DND-41 (cell line): ENCODE data around the gene CLEC3A.

Source experiments
- ATAC-seq: fragments of 200-7000 bp; cut with Tn5 transposase; 3 replicates; pipeline ENCODE4 v1.9.1; 2021; ENCODE audit warnings: low read depth; ENCODE audit not compliant: insufficient read depth
- DNase-seq: peaks from one replicate; pipeline ENCODE4 v3.0.0-alpha.2; 2020
- H2AFZ ChIP-seq: 2 replicates; pipeline ENCODE4 v1.6.0; 2012; ENCODE audit warnings: low read depth, low read length
- H3K27ac ChIP-seq: 2 replicates; pipeline ENCODE4 v1.5.1; 2012; ENCODE audit warnings: low read length, inconsistent platforms
- H3K27me3 ChIP-seq: fragments of 200-600 bp; sonication (generic); 2 replicates; pipeline ENCODE4 v1.6.0; 2012; ENCODE audit warnings: low read length, mild to moderate bottlenecking, inconsistent platforms; ENCODE audit not compliant: insufficient read depth, poor library complexity
- H3K36me3 ChIP-seq: 2 replicates; pipeline ENCODE4 v1.5.1; 2012; ENCODE audit warnings: low read length, inconsistent platforms; ENCODE audit not compliant: insufficient read depth
- H3K4me1 ChIP-seq: 2 replicates; pipeline ENCODE4 v1.5.1; 2012; ENCODE audit warnings: mild to moderate bottlenecking, low read length; ENCODE audit not compliant: insufficient read depth
- H3K4me2 ChIP-seq: 2 replicates; pipeline ENCODE4 v1.6.0; 2012; ENCODE audit warnings: mild to moderate bottlenecking, moderate library complexity, low read length, inconsistent platforms; ENCODE audit not compliant: insufficient read depth
- H3K4me3 ChIP-seq, 2 experiments: fragments of 200-600 bp in 1 of 2; shearing (Covaris generic) in 1 of 2; 2 replicates each; pipeline ENCODE4 v1.5.1; 2012 to 2016; ENCODE audit warnings: inconsistent platforms in 2 of 2, low read length in 2 of 2, mild to moderate bottlenecking in 2 of 2, low read depth in 1 of 2, moderate library complexity in 1 of 2
- H3K79me2 ChIP-seq: 2 replicates; pipeline ENCODE4 v1.6.0; 2012; ENCODE audit warnings: low read length, inconsistent platforms; ENCODE audit not compliant: insufficient read depth
- H3K9ac ChIP-seq: 2 replicates; pipeline ENCODE4 v1.6.0; 2012; ENCODE audit warnings: low read depth, mild to moderate bottlenecking, inconsistent platforms, low read length, moderate library complexity
- H3K9me3 ChIP-seq: 2 replicates; pipeline ENCODE4 v1.5.1; 2012; ENCODE audit warnings: low read length, moderate library complexity, mild to moderate bottlenecking, inconsistent platforms; ENCODE audit not compliant: insufficient read depth, severe bottlenecking
- H4K20me1 ChIP-seq: 2 replicates; pipeline ENCODE4 v1.6.0; 2012; ENCODE audit warnings: low read length; ENCODE audit not compliant: insufficient read depth
- EZH2 ChIP-seq: IDR thresholded peaks from 3 replicates; pipeline ENCODE4 v1.6.1; 2012; ENCODE audit warnings: borderline replicate concordance, low read depth, mild to moderate bottlenecking, moderate library complexity, low read length, inconsistent platforms; ENCODE audit not compliant: severe bottlenecking
- TF ChIP-seq, protein P1 (sequence below): IDR thresholded peaks from 2 replicates; pipeline ENCODE4 v1.5.1; 2012; ENCODE audit warnings: borderline replicate concordance, low read length, moderate library complexity, mild to moderate bottlenecking; ENCODE audit not compliant: poor library complexity, severe bottlenecking; ENCODE audit errors: extremely low read depth

Gene CLEC3A, protein sequence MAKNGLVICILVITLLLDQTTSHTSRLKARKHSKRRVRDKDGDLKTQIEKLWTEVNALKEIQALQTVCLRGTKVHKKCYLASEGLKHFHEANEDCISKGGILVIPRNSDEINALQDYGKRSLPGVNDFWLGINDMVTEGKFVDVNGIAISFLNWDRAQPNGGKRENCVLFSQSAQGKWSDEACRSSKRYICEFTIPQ

DNA sequence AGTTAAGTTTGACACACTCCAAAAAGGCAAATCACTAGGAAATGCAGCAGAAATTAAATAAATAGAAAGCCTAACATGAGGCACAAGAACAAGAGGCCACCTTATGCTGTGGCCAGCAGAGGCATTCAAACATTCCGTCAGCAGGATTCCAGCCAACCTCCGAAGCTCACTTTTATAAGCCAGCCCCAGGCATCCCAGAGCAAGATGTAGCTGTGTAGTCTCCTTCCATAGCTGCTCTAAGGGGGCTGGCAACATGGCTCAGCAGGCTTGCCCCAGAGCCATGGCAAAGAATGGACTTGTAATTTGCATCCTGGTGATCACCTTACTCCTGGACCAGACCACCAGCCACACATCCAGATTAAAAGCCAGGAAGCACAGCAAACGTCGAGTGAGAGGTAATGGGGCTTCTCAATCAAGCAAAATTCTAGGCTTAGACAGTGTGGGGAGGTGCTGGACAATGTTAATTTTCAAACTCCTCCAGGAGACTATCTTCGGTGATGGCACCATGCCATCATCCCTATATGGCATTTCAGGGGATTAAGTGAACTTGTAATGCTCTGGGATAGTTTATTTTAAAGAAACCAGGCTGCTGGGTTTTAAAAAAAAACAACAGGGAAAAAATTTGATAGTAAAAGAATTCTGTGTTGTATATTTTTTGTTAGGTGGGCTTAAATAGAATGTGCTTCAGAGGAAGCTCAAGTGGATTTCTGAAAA lies at the start of gene CLEC3A:
Gene CLEC3A, plus strand, starts transcription at position 202 of the 714 bp plus-strand sequence. Its CDS starts 79 bp downstream, at position 281.
- H2AFZ ChIP-seq = no peak within 1 kb of the TSS
- H3K27me3 ChIP-seq = peaks cover 4% of the 10 kb centered on the region
- H3K36me3 ChIP-seq = no peaks in the 10 kb centered on the region
- H4K20me1 ChIP-seq = no peaks in the 10 kb centered on the region
- H3K9ac ChIP-seq = no peak within 1 kb of the TSS
- no peaks in the 10 kb centered on the region for H3K4me1 ChIP-seq
- no peak within 1 kb of the TSS for H3K27ac ChIP-seq
- no peak for TF ChIP-seq EZH2
- TF ChIP-seq, protein P1, sequence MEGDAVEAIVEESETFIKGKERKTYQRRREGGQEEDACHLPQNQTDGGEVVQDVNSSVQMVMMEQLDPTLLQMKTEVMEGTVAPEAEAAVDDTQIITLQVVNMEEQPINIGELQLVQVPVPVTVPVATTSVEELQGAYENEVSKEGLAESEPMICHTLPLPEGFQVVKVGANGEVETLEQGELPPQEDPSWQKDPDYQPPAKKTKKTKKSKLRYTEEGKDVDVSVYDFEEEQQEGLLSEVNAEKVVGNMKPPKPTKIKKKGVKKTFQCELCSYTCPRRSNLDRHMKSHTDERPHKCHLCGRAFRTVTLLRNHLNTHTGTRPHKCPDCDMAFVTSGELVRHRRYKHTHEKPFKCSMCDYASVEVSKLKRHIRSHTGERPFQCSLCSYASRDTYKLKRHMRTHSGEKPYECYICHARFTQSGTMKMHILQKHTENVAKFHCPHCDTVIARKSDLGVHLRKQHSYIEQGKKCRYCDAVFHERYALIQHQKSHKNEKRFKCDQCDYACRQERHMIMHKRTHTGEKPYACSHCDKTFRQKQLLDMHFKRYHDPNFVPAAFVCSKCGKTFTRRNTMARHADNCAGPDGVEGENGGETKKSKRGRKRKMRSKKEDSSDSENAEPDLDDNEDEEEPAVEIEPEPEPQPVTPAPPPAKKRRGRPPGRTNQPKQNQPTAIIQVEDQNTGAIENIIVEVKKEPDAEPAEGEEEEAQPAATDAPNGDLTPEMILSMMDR = no peak
- no peak within 1 kb of the TSS for H3K4me2 ChIP-seq
- DNase-seq (no peak), ATAC-seq (no peak)
- no peaks in the 10 kb centered on the region for H3K79me2 ChIP-seq
- no peak within 1 kb of the TSS for H3K4me3 ChIP-seq
- H3K9me3 ChIP-seq = no peaks in the 10 kb centered on the region

DNA sequence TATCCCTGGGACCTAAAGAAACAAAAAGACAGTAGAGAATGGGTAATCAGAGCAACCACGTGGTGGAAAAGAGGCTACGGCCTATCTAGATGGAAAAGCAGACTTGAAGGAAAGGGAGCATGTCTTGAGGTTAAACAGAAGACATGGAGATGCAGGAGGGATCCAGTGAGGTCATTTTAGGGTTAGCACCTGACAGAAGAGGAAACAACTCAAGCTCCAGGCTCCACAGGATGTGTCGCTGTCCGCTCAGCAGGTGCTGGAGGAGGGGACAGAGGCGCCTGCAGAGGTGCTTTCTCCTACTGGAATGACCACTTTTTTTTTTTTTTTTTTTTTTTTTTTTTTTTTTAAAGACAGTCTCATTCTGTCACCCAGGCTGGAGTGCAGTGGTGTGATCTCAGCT lies 47.5 kb upstream of the CLEC3A start:
- ATAC-seq (peak; percentile 69; the same call in 2 of the 3 replicates), DNase-seq (peak; percentile 41)
- Histone ChIP-seq H3K4me2 (no peak overlapping the region), H4K20me1 (no peaks in the 10 kb centered on the region), H3K9ac (no peak overlapping the region), H3K27me3 (no peaks in the 10 kb centered on the region), H3K4me3 (no peak overlapping the region), H3K27ac (no peak overlapping the region), H3K4me1 (no peaks in the 10 kb centered on the region), H2AFZ (no peak overlapping the region), H3K9me3 (no peaks in the 10 kb centered on the region), H3K36me3 (no peaks in the 10 kb centered on the region), H3K79me2 (no peaks in the 10 kb centered on the region)
- TF ChIP-seq, protein P1 = no peak
- TF ChIP-seq EZH2 = no peak

- no peaks in the 10 kb centered on the region for H4K20me1 ChIP-seq
- H3K4me2 ChIP-seq = no peak overlapping the region
- H2AFZ ChIP-seq = no peak overlapping the region
- H3K36me3 ChIP-seq = no peaks in the 10 kb centered on the region
- H3K4me1 ChIP-seq = no peaks in the 10 kb centered on the region
- DNase-seq (no peak), ATAC-seq (no peak)
- H3K27me3 ChIP-seq = no peaks in the 10 kb centered on the region
- H3K79me2 ChIP-seq = no peaks in the 10 kb centered on the region
- H3K9ac ChIP-seq = no peak overlapping the region
- no peaks in the 10 kb centered on the region for H3K9me3 ChIP-seq
- H3K27ac ChIP-seq = no peak overlapping the region
- H3K4me3 ChIP-seq = no peak overlapping the region
- TF ChIP-seq, protein P1 = no peak
Measured at GRCh38 chr16:77975942-77976341, 46.4 kb upstream of the CLEC3A start.
